Adrenal gland (tissue), 12 donors: ENCODE measurements around the gene ZNF576. TPM values are rescaled to one million over a fixed set of nuclear protein-coding genes. Genes with fewer than 3 reads are reported as not detected.
A peak's percentile ranks its signal among the peaks of the same experiment; 100 is the strongest.
"Not testable (repeated sequence)": the region's sequence is repeated elsewhere in the genome, so short reads cannot be mapped to it uniquely, and the experiment has no call there.

Experiments used
- DNase-seq, 7 donors: peaks; one replicate each; pipeline ENCODE4 v3.0.0-alpha.2; 2019 to 2020
- H3K27ac ChIP-seq, 5 donors: fragments of 200-600 bp; sonication (generic) in 4 of 5; 1 replicate in 3 of 5; 2 replicates in 2 of 5; pipeline versions ENCODE4 v1.5.1 to v1.8.0; 2016 to 2020; ENCODE audit warnings: mild to moderate bottlenecking in 1 of 5
- H3K27me3 ChIP-seq: fragments of 200-600 bp; 2 replicates; pipeline ENCODE4 v1.8.0; 2021
- H3K36me3 ChIP-seq, 2 donors: fragments of 200-600 bp; replicated peaks in 1 of 2; 1 replicate in 1 of 2; 2 replicates in 1 of 2; pipeline versions ENCODE4 v1.5.1 to v1.8.0; 2018 to 2022
- H3K4me1 ChIP-seq, 2 donors: fragments of 200-600 bp; replicated peaks in 1 of 2; 1 replicate in 1 of 2; 2 replicates in 1 of 2; pipeline versions ENCODE4 v1.5.1 to v1.8.0; 2018 to 2021
- H3K4me3 ChIP-seq, 4 donors: fragments of 200-600 bp; sonication (generic) in 3 of 4; one replicate each; pipeline ENCODE4 v1.5.1; 2016 to 2018
- H3K9me3 ChIP-seq, 3 donors: fragments of 200-600 bp; sonication (generic) in 1 of 3; replicated peaks in 1 of 3; 1 replicate in 2 of 3; 2 replicates in 1 of 3; pipeline versions ENCODE4 v1.5.1 to v1.8.0; 2016 to 2021
- POLR2A ChIP-seq, 2 donors: fragments of 450-650 bp; IDR thresholded peaks; one replicate each; pipeline ENCODE4 v1.6.1; 2017; ENCODE audit warnings: antibody characterized with exemption in 2 of 2, mild to moderate bottlenecking in 2 of 2, moderate library complexity in 1 of 2
- whole genome bisulfite sequencing, 4 donors: extraction: QIAGEN DNeasy Blood & Tissue Kit in 2 of 4; methylation state at CpG; one replicate each; pipeline versions ENCODE4 v1.1.5 to v1.1.7; 2013 to 2017; 5-methylcytosine and 5-hydroxymethylcytosine counted together
- intact Hi-C, 2 donors: fragments of 100-400 bp; cut with DNase I; formaldehyde crosslinking; loops; one replicate each; pipeline versions ENCODE4 v1.14.1 to v1.15.0; 2022 to 2023
- polyA plus RNA-seq, 3 donors: library from polyadenylated mRNA; stranded (reverse); fragments of 200-250 nt in 2 of 3; fragments of 350-450 nt in 1 of 3; fragmentation: Illumina TruSeq in 1 of 3; extraction: RNeasy Lipid Tissue Mini Kit (QIAGEN cat#74804) in 1 of 3; gene quantifications; one replicate each; pipeline ENCODE4 v1.2.3, GENCODE V29; 2013 to 2014
- total RNA-seq, 9 donors: library from RNA; depleted of rRNA in 4 of 9; stranded (reverse); fragments of >200 nt in 4 of 9; fragments of 120-200 nt in 1 of 9; fragmentation: NEBNext Ultra II Directional in 1 of 9; extraction: Animal tissue kit (Norgen Biotek cat#: 25700) in 1 of 9; gene quantifications; one replicate each; pipeline versions ENCODE4 v1.1.0 to v1.2.4, GENCODE V29; 2013 to 2023
- TF ChIP-seq, protein P1 (sequence below), 6 experiments: fragments of 450-650 bp in 4 of 6; fragments of 200-600 bp in 2 of 6; sonication (generic) in 1 of 6; IDR thresholded peaks; 1 replicate in 5 of 6; 2 replicates in 1 of 6; pipeline versions ENCODE4 v1.5.1 to v1.8.0; 2016 to 2021; ENCODE audit warnings: antibody characterized with exemption in 6 of 6, mild to moderate bottlenecking in 2 of 6, moderate library complexity in 1 of 6
- donor health status: healthy with polysubstance abuse.
- donor health status: Bipolar disorder and iron deficiency.
- donor health status: DM: yes; HTN: yes; CAD: no.
- donor health status: DM: no; HTN: no; CAD: no.
- donor health status: DM: no; HTN: no; CAD: no.
- donor health status: DM: yes; HTN: yes; CAD: no.

The ZNF576 gene
- total and polyA plus RNA-seq, 12 donors: 9.8 to 114 (median 21.0) TPM

DNA sequence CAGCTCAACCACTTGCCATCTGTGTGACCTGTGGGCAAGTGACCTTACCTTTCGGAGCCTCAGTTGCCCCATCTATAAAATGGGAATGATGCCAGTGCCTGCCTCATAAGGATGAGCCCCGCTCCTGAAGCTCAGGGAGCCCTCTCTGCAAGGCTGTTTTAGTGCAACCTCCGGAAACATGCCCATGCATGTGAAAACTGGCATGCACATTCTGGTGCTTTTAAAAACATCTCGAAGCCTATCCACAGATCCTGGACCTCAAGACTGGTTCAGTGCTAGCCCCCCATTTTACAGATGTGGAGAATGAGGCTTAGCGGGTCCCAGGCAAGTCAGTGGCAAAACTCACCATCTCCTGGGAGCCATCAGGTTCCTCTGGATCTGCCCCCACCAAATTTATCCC is 37.7 kb downstream of the ZNF576 start:
- DNase-seq: no peak
- TF ChIP-seq, protein P1, sequence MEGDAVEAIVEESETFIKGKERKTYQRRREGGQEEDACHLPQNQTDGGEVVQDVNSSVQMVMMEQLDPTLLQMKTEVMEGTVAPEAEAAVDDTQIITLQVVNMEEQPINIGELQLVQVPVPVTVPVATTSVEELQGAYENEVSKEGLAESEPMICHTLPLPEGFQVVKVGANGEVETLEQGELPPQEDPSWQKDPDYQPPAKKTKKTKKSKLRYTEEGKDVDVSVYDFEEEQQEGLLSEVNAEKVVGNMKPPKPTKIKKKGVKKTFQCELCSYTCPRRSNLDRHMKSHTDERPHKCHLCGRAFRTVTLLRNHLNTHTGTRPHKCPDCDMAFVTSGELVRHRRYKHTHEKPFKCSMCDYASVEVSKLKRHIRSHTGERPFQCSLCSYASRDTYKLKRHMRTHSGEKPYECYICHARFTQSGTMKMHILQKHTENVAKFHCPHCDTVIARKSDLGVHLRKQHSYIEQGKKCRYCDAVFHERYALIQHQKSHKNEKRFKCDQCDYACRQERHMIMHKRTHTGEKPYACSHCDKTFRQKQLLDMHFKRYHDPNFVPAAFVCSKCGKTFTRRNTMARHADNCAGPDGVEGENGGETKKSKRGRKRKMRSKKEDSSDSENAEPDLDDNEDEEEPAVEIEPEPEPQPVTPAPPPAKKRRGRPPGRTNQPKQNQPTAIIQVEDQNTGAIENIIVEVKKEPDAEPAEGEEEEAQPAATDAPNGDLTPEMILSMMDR (IDR thresholded peaks at IDR 0.05): no peak
- no peak for TF ChIP-seq POLR2A (IDR thresholded peaks at IDR 0.05)
- WGBS, 4 donors: 79 to 100% (median 87%) methylated on average over 4 to 5 of the region's 5 CpGs
- H3K4me3 ChIP-seq: no peak overlapping the region
- H3K4me1 ChIP-seq: peaks cover 12 to 22% of the 10 kb centered on the region in 2 donors
- peak overlapping the region in 2 of 5 donors; percentile 17 to 46 for H3K27ac ChIP-seq
- intact Hi-C loops: no loop called here
- no peaks in the 10 kb centered on the region for H3K27me3 ChIP-seq
- no peaks in the 10 kb centered on the region for H3K9me3 ChIP-seq
- H3K36me3 ChIP-seq: no peaks in the 10 kb centered on the region

DNA sequence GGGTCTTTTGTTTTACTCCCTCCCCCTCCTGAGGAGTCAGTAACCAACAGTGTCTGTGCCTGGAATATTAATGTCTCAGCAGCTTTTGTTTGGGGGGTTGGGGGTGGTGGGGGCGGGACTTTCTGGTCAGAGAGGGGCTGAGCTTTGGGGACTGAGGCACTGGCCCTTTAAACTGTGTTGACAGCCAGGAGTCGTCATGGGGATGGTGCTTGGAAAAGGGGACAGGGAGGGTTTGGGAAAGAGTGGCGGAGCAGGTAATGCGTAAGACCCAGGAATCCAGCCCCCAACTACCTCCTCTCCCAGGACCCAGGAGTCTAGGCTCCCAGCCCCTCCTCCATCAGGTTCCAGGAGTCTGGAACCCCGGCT is 38.1 kb downstream of the ZNF576 start:
- intact Hi-C loops: no loop called here
- Histone ChIP-seq H3K36me3 (no peaks in the 10 kb centered on the region), H3K9me3 (no peaks in the 10 kb centered on the region), H3K4me3 (peak overlapping the region in 1 of 4 donors; percentile 51), H3K4me1 (peaks cover 14 to 22% of the 10 kb centered on the region in 2 donors), H3K27ac (peak overlapping the region in 2 of 5 donors; percentile 40 to 52), H3K27me3 (no peaks in the 10 kb centered on the region)
- 29 to 43% (median 37%) methylated on average over 2 to 5 of the region's 5 CpGs for WGBS, 4 donors
- DNase-seq: no peak
- TF ChIP-seq, protein P1 (IDR thresholded peaks at IDR 0.05): no peak
- TF ChIP-seq POLR2A (IDR thresholded peaks at IDR 0.05): no peak

DNA sequence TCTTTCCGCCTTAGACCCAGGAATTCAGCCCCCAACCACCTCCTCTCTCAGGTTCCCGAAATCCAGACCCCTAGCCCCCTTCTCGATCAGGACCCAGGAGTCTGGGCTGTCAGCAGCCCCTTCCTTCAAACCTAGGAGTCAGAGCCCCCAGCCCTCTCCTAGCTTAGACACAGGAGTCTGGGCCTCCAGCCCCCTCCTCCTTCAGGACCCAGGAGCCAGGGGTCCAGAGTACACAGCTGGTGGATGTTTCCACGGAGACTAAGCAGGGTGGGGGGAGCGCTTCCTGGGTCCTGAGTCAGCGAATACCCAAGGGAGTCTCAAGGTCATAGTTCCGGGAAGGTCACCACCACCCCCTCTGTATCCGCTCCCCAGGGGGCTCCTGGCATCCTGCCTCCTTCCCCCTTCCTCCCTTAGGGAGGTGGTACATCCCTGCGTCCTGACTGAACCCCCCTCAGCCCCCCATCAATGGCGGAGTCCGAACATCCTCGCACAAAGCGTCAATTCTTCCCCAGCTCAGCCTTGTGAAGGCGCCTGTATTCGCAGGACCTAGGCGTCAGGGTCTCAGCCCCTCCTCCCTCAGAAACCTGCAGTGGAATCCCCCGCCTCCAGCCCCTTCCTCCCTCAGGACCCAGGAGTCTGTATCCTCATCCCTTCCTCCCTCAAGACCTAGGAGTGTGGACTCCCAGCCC is 38.6 kb downstream of the ZNF576 start:
- WGBS, 4 donors: 6 to 13% (median 10%) methylated on average over 11 to 17 of the region's 17 CpGs
- peak in 5 of 7 donors; percentile 47 to 65 (median 57) for DNase-seq
- Histone ChIP-seq H3K4me1 (peaks cover 15 to 22% of the 10 kb centered on the region in 2 donors), H3K27ac (peak overlapping the region in 2 of 5 donors; percentile 40 to 52), H3K27me3 (no peaks in the 10 kb centered on the region), H3K9me3 (no peaks in the 10 kb centered on the region), H3K36me3 (no peaks in the 10 kb centered on the region), H3K4me3 (peak overlapping the region in 1 of 4 donors; percentile 51)
- intact Hi-C loops: no loop called here
- TF ChIP-seq POLR2A (IDR thresholded peaks at IDR 0.05): no peak
- TF ChIP-seq, protein P1 (IDR thresholded peaks at IDR 0.05): no peak

DNA sequence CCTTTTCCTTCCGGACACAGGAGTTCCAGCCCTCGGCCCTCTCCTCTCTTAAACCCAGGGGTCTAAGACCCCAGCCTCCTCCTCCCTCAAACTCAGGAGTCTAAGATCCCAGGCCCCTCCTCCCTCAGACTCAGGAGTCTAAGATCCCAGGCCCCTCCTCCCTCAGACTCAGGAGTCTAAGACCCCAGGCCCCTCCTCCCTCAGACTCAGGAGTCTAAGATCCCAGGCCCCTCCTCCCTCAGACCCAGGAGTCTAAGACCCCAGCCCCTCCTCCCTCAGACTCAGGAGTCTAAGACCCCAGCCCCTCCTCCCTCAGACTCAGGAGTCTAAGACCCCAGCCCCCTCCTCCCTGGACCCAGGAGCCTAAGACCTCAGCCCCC is 39.2 kb downstream of the ZNF576 start:
- H3K36me3 ChIP-seq, intact Hi-C loops, DNase-seq, H3K9me3 ChIP-seq, H3K27me3 ChIP-seq: not testable (repeated sequence)
- Histone ChIP-seq H3K27ac (peak overlapping the region in 1 of 5 donors; percentile 52), H3K4me3 (peak overlapping the region in 1 of 4 donors; percentile 51), H3K4me1 (peaks cover 20 to 26% of the 10 kb centered on the region in 2 donors)
- WGBS, 4 donors: 29 to 68% (median 31%) methylated on average over 2 of the region's 2 CpGs
